Renal cortex interstitium (tissue), 11 donors: ENCODE data around the gene SRGAP3. TPM values are rescaled to one million over a fixed set of nuclear protein-coding genes. Genes with fewer than 3 reads are reported as not detected.

Source experiments
- DNase-seq, 11 donors: peaks; one replicate each; pipeline ENCODE4 v3.0.0-alpha.2; 2013; ENCODE audit warnings: low read depth in 9 of 11, low spot score in 4 of 11; ENCODE audit errors: extremely low read depth in 1 of 11
- polyA plus RNA-seq, 3 donors: library from polyadenylated mRNA; unstranded; fragments of 120-200 nt; gene quantifications; one replicate each; pipeline ENCODE4 v1.2.1, GENCODE V29; 2013; ENCODE audit not compliant: insufficient read length in 3 of 3

The SRGAP3 gene
- polyA plus RNA-seq, 3 donors: 15.0 to 28.4 (median 16.2) TPM

- DNase-seq: no peak
Observed at GRCh38 chr3:8976540-8977182, 272.8 kb downstream of the SRGAP3 start.

GRCh38 chr3:8975081-8976020, 274.1 kb downstream of the SRGAP3 start:
- no peak for DNase-seq

DNA sequence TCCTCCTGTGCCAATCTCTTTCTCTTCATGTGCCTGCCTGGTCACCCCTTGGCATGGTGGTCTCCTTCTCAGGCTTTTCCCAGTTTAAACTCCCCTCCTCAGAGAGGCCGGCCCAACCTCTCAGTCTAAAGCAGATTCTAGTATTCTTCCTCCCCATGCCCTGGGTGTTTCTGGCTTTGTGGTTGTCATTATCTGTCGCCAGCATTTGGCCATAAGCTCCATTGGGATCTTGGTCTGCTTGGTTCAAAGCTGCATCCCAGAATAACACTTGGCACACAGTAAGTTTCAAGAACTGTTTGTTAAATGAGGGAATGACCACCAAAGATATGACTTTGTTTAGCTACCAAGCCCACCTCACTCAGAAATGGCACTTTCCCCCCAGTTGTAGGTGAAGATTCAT, 275.0 kb downstream of the SRGAP3 start:
- DNase-seq: no peak

DNA sequence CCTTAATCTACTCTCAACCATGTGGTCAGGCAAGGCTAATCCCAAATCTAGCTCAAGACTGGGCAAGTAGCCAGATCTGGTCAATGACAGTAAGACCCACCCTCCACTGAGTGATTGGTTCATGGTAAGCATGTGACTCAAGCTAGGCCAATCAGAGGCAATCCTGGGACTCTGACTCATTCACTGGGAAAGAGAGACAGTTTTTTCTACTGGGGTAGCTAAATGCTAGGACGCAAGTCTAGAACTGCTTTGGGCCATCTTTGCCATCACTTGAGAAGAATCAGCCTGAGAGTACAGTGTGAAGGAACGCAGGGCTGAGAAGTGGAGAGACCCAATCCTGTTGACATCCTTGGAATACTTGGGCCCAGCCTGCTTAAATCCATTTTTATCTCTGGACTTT, 276.8 kb downstream of the SRGAP3 start:
- no peak for DNase-seq

- peak in 9 of 11 donors; percentile 38 to 57 (median 51) for DNase-seq
Observed at GRCh38 chr3:8970971-8971589, 278.4 kb downstream of the SRGAP3 start.

GRCh38 chr3:8969241-8969640, 280.2 kb downstream of the SRGAP3 start:
- DNase-seq: no peak

- no peak for DNase-seq
Observed at GRCh38 chr3:8968375-8968882, 281.0 kb downstream of the SRGAP3 start.

- DNase-seq: no peak
Observed at GRCh38 chr3:8967553-8967952, 281.9 kb downstream of the SRGAP3 start.

- DNase-seq: no peak
Observed at GRCh38 chr3:8966820-8967348, 282.6 kb downstream of the SRGAP3 start.

- DNase-seq: no peak
Observed at GRCh38 chr3:8966150-8966819, 283.2 kb downstream of the SRGAP3 start.

- DNase-seq: no peak
Observed at GRCh38 chr3:8964436-8965370, 284.7 kb downstream of the SRGAP3 start.

GRCh38 chr3:8963137-8963853, 286.2 kb downstream of the SRGAP3 start, which contains the start of gene RAD18:
Gene RAD18 (minus strand): TSS chr3:8963472. CDS start chr3:8963385, 87 bp downstream.
- peak; percentile 79 to 90 (median 87) for DNase-seq

GRCh38 chr3:8962226-8962861, 287.1 kb downstream of the SRGAP3 start:
- no peak for DNase-seq

DNA sequence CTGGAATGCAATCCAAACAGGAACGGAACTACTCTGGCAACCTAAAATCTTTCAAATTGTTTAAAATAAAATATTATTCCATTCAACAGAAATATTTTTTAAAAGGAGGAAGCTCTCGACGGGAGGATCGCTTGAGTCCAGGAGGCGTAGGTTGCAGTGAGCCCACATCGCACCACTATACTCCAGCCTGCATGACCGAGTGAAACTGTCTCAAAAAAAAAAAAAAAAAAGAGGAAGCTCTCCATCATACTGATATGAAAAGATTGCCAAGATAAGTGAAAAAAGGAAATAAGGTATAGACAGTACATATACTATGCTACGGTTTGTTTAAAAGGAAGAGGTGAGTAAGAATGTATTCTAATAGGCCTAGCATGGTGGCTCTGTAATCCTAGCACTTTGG, 289.8 kb downstream of the SRGAP3 start:
- DNase-seq: no peak

GRCh38 chr3:8954938-8955763, 294.3 kb downstream of the SRGAP3 start:
- no peak for DNase-seq

DNA sequence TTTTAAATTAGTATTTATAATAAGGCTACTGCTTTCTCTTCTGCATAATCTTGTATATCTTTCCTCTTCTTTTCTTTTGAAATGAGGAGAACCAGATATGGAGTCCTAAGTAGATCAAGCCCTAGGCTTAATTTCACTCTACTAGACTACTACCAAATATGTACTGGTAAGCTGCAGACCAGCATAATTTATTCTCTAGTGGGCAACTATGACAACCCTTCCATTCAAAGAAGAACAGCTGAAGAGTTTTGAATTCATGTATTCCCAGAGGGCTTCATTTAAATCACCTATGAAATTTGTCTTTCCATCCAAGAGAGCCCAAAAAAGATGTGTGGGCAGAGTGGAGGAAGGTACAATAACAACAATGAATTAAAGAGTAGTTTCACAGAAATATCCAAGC, 296.1 kb downstream of the SRGAP3 start:
- no peak for DNase-seq
